COR-L47 (cell line): ENCODE measurements around the gene WDR76.
A peak's percentile ranks its signal among the peaks of the same experiment; 100 is the strongest.

Experiments
- DNase-seq: peaks from one replicate; lab custom pipeline; 2025; lab: John Stamatoyannopoulos, UW

The WDR76 gene

DNA sequence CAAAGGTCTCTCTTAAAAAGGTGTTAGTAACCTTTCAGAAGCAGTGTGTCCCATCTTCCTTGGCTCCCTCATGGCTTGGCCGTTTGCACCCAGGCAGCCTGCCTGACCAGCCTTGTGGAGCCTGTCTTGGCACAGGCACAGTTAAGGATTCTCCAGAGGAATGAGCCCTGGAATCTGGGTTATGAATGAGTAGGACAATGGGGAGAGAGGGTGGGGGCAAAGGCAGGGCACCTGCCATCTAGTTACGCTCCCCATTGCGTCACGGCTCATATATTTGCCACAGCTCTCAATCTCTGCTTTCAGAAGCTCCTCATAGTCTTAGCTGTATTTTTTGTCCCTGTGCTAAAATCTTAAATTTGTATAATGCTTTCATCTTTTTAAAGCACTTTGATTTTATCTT lies 50.6 kb downstream of the WDR76 start:
- no peak for DNase-seq

DNA sequence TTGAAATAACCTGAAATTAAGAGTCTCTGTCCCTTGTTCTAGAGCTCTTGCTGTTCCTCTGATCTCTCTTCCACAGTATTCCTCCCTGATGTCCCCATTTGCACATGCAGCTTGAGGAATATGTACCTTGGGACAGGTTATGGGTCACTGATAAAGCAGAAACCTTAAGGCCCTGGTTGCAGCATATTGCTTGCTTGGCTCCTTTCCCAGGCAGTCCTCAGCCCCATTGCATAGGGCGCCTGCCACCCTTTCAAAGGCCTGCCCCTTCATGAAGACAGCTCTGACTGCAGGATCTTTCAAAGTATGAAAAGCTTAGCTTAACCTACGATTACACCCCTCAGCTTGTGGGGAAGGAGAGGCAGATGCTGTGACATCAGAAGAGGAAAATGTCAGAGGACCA lies 51.6 kb downstream of the WDR76 start:
- no peak for DNase-seq

DNA sequence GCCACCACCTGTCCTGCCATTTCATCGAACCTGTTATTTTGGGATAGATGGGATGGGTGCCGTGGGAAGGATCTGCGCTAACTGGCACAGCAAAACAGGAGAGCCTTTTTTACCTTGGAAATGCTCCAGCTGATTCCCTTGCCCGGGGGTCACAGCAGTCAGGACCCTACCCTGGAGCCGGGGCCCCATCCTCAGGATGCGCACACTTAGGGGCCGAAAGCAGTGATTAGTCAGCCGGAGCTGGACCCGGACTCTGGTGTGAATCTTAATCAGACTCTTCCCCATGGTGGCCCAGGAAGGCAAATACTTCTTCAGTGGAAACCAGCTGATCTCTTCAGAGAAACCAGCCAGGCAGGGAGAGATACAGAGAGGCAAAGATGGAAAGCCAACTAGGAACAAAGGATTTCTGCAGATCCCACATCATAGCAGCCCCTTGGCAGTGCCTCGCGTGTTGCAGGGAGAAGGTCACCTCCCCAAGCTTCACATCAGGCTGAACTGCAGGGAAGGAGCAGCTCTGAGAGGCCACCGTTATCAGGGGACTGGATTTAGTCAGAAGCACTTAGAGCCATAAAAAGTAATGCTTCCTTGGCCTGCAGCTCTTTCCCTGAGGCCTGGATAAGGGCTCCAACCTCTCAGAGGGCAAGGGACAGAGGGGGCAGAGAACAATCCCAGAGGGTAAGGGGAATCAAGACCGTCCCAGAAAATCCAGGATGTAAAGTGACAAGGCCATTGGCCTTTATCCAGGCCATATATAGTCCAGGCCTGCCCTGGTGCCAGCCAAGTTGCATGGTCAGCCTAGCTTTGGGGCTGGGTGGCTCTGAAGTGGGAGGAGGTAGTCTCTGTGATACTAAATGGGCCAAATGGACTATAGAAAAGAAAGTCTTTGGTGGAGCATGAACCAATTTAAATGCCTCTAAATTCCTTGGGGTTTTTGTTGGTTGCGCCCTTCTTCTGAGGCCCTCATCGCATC lies 52.9 kb downstream of the WDR76 start:
- no peak for DNase-seq

DNA sequence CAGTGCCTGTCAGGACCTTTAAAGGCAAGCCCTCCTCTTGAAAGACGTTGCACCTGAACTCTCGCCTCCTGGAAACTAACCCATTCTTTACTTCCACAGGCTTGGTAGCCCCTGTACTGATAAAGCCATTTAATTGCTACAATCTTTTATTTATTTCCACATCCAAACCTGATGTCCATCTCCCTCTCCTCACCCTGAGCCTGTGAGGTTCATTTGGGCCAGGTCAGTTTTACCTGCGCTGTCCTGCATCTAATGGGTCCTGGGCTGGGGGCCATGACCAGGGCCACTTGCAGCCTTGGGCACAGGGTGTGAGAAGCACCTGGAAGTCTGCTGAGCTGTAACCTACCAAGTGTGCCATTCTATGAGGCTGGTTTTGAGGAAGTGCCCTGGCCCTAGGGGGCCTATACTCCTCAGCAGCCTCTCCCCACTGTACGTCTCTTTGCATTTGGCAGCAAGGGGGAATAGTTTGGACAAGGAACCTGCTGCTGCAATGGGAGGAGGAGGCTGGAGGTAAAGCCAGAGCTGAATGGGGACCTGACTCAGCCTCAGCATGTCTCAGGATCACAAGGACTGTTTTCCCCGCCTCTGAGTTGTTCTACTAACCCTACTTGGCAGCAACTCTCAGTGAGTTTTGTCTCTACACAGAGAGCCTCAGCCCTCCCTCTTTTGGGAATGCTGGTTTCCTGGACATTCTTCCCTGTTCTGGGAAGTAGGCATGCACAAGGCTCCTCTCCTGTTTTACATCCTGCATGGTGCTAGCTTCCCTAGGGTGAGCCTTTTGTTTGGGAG lies 53.8 kb downstream of the WDR76 start:
- DNase-seq, result no peak

DNA sequence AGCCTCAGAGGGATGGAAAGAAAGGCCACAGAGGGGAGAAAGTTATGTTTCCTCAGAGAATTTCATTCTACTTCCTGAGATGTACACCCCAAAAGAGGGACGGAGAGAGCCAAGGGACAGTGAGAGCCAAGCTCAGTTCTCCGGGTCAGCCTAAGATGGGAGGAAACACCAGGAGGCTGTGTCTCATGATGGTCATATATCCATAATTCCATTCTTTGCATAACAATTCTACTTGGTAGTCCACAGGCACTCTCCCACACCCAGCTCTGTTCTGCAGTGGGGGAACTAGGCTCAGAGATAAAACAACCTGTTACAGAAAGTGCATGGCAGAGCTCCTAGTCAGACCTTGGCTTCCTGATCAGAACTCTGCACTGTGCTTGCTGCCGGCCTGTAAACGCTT lies 54.4 kb downstream of the WDR76 start:
- no peak for DNase-seq

DNA sequence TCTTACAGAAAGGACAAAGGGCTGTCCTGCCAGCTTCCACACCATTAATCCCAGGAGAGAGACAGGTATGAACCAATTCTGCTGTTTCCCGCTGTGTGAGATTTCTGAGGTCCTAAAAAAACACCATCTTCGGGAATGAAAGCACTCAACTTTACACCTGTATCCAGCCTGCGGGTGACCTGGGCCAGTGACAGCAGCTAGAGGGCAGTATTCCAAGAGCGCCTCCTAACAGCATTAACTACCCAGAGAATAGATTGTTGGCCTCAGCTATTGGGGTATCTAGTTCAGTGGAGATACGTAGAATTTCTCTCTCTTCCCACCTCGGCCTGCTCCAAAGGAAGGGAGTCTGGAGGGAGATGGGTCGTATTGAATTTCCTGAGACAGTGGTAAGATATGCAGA lies 55.1 kb downstream of the WDR76 start:
- no peak for DNase-seq

DNA sequence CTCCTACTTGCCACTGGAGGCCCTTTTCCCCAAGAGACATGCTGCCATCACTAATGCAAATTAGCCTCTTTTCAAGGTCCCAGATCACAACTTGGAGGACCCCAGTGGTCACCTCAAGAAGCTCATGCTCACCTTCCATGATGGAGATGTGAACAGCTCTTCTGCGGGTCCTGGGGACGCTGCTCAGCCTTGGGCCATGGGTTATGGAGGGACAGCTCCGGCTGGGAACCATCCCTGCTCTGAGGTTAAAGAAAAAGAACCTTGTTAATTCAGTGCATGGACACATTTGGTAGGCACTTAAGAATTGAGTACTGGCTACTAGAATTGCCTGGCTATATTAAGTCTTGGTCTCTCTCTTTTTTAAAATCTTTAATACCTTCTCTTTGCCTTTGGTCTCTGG lies 56.8 kb downstream of the WDR76 start:
- DNase-seq, result no peak

DNA sequence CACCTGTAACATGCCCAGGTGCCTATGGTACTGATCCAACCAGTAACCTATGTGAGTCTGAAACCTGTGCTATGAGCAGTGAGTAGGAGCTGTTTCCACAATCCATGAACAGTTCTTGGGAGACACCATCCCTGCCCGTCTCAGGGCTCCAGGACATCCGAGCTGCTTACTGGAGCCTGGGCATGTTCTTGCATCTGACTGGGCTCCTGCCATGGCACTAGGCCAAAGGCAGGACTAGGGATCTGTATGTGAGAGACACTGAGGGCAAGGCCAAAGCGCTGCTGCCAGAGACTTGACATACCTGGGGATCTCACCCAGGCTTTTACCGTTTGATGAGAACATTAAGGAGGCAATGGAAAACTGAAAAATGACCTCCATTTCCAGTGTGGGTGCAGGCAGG lies 59.8 kb downstream of the WDR76 start:
- DNase-seq, result no peak

DNA sequence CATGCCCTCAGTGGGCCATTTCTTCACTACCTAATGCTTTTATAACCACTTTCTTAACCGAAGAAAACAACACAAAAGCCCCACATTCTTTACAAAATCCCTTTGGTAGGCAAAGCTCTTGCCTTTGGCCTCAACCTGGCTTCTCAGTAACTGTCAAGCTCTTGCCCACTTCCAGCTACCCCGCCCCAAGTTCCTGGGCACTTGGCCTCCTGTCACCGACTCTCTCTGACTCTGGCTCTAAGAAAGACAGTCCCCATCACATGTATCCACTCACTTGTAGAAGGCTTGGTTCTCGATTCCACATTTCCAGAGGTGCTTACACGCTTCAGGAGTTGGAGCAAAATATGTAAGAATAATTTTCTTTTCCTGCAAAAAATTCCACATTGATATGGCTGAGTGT lies 61.1 kb downstream of the WDR76 start:
- DNase-seq, result no peak

DNA sequence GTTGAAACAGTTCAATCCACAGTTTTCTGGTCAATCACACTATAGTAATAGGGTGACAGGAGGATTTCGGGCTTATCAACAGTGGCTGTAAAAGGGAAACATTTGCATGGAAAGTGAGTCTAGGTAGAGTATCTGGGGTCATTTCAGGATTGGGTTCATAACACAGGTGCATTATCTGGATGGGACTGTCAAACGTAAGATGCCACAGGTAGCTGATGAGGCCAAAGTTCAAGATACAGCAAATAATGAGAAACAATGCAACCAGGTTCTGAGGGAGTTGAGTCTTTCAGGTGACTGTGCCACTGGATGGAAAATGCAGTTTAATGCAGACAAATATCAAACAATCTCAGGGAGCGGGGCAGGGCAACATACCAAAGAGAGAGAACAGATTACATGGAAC lies 62.2 kb downstream of the WDR76 start:
- no peak for DNase-seq

DNA sequence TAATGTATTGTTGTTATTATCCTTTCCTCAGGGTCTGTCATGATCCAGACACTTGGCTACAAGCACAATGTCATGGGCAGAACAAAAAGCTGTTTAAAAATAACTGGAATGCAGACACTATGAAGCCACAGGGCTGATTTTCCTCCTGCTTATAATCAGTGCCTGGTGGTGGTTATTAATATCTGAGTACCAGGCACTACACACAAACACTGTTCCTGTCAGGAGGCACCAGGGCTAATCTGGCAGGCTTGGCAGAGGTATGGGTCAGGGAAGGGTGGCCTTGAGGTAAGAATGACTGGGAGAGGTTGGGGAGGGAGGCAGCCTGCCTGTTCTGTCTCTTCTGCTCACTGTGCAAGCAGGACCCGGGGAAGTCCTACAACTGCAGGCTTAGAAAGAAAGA lies 67.2 kb downstream of the WDR76 start:
- no peak for DNase-seq

DNA sequence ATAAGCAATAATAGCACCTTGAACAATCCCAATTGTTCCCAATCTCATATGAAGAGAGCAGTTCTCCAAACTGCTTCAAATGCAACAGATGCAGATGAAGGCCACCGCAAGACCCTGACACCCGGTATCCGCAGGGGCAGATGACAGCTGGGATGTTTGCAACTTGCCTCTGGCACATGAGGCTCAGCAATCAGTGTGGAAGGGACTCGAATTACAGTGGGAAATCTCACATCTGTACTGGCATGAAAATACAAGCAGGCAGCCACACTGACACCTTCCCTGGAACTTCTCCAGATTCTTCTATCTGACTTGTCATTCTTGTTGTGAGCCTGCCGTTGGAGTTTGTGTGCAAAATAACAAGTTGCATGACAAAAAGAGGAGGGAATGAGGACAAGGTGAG lies 68.8 kb downstream of the WDR76 start:
- no peak for DNase-seq

DNA sequence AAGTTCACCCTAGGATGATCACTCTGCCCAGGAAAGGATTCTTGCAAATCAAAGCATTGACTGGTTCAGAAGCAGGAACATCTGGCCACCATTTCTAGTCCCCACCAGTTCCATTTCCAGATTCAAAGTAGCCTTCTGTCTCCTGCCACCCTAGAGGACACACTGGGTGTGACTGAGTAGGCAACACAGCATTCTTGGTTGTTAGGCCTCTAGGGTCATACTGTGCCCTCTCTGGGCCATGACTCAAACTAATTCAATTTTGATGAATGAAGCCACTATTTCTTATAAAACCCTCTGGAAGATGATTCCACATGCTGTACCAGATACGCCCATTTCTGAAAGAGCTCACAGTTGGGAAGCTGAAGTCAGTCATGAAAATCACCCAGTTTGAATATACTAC lies 69.7 kb downstream of the WDR76 start:
- DNase-seq, result no peak

DNA sequence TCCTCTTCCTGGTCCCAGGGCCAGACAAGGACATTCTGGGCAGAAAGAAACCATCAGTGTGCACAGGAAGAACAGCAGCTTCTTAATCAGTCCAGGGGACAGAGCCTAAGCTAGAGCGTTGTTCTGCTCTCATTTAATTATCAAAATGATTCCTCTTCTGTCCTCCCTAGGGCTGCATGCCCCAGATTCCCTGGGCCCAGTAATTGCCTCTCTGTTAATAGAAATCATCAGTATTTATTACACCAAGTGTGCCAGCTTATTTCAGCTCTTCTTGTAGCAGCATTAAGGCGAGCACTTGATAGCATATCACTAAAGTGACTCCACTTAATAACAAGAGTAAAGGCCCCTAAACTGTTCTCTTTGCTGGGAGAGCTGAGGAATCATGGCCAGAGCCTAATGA lies 72.1 kb downstream of the WDR76 start:
- no peak for DNase-seq

DNA sequence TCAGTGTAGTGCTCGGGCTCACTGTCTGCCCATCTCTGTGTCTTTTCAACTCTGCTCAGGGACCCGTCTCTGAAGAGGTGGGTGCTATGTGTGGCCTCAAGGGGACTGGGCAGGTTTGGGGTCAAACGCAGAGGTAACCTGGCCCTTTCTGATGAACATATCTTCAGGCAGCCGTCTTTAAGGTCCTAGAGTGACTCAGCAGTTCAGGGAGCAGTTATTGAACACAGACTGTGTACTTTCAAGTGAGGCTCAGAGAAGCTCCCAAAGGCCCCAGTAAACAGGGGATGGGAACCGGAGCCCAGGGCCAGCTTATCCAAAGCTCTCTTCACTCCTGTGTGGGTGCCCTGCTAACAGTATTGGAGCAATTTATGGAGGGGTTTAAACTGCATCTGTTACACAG lies 73.1 kb downstream of the WDR76 start:
- DNase-seq, result no peak

DNA sequence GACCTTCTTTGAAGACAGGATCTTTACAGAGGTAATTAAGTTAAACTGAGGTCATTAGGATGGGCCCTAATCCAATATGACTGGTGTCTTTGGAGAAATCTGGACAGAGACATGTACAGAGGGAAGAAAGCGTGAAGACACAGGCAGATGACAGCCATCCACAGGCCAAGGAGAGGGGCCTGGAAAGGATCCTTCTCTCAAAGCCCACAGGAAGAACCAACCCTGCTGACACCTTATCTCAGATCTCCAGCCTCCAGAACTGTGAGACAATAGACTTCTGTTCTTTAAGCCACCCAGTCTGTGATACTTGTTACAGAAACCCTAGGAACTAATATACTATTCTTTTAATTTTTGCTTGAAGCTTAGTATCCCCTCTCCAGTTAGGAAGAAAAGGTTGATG lies 74.2 kb downstream of the WDR76 start:
- no peak for DNase-seq

DNA sequence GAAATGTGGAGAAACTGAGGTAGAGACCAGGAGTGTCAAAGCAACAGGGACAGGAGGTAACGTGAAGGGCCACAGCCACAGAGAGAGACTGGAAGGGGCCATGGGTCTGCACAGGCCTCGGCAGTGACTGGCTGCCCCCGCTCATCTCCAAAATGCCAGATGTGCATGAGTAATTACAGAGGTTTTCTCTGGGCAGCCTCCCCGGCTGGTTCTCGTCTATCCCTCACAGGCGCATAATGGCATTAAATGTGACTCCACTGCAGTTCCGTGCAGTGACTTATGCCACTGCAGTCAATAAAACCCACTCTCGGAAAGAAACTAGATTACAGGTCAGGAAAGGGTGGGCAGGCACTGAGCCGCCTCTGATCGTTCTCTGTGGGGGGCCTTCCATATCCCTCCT lies 74.7 kb downstream of the WDR76 start:
- DNase-seq, result no peak

DNA sequence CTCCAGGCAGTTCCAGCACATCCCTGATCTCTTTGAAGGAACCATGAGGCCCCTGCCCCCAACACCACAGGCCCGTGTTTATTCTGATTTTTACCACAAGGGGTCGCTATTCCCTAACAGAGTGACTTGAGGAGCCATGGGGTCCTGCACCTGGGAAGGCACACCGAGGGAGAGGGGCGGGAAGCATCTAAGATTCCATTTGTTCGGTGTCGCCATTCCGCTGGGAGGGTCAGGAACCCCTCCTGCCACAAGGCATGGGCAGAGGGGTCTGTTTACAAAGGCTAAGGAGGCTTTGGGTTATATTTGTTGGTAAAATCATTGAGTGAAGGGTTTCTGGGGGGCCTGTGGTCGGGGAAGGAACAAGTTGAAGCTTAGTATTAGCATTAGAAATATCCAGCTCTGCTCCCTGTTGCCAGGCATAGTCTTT lies 77.1 kb downstream of the WDR76 start:
- peak; percentile 45 for DNase-seq

DNA sequence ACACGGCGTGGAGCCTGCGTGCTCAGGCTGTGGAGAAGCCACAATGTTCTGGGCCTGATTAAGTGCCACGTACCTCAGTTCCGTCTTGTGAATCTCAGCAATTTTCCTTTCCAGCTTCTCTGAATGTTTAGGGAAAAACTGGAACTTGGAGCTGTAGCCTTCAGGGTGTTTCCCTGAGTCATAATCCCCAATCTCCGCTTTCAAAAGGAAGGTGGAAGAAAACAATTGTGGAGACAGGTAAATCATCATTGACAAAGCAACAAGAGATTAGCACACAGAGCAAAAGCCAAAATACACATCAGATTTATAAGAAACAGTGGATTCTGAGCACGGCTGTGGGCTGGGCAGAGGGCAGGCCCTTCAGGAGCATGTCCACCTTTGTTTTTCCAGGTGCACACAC lies 79.0 kb downstream of the WDR76 start:
- DNase-seq, result no peak

DNA sequence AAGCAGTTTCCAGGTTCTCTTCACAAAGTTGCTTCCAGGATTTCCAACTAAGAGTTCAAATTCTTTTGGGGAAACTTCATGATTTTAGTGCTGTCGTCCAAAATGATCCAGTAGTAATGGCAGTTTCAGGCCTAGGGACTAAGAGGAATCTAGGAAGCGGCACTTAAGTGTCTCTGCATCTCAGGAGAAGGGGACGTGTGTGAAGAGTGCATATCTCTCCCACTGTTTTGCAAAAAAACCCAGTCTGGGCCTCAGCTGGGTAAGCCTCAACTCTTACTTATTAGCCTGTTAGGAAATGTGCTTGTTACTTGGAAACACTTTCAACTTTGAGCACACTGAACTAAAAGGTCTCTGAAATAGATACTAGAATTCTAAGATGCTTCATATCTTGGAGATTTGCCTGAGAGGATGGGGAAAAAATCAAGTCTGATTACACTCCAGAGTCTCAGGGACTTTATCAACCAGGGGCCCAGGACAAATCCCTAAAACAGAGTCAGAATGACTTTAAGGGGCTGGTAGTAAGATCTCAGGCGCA lies 81.8 kb downstream of the WDR76 start:
- no peak for DNase-seq

DNA sequence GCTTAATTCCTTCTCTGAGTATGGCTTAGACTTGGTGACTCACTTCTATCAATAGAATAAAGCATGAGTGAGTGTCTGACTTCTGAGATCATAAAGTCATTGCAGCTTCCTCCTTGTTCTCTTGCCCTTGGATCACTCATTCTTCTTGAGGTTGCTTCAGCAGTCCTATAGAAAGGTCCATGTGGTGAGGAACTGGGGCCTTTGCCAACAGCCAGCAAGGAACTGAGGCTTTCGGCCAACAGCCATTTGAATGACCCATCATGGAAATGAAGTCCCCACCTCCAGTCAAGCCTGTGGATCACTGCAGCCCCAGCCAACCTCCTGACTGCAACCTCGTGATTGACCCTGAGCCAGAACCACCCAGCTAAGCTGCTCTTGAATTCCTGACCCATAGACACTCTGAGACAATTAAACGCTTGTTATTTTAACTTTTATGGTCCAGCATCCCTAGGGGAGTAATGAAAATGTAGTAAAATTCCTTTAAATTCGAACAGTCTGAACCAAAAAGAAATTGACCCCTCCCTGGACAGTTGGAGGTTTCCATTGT lies 84.5 kb downstream of the WDR76 start:
- DNase-seq, result no peak

DNA sequence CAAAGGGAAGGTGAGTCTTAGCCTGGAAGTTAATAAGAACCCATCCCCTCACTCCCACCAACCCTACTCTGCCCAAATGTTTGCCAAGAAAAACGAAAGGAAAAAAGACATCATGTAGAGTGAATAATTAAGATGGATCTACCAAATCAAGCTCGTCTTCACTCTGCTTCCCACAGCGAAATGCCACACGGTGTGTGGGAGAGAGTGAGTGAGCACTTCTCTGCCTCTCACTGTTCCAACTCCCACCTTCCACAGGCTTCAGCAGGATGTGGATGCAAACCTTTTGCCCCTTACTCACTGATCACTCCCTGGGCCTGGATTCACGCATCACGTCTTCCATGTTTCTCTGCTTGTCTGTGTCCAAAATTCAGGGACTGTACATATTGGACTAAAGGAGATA lies 85.4 kb downstream of the WDR76 start:
- DNase-seq, result no peak
